Small intestine (tissue), 7 donors: Measurements from ENCODE around the gene DNAH6. TPM values are rescaled to one million over a fixed set of nuclear protein-coding genes. Genes with fewer than 3 reads are reported as not detected.
A peak's percentile ranks its signal among the peaks of the same experiment; 100 is the strongest.

Experiments
- DNase-seq, 2 donors: peaks; one replicate each; pipeline versions ENCODE4 v3.0.0 to v3.0.0-alpha.2; 2013
- FAIRE-seq: peaks from 2 replicates; lab custom pipeline; 2012; peaks lifted over from hg19 to GRCh38; lab: Jason Lieb, UNC
- H3K27ac ChIP-seq, 3 donors: one replicate each; pipeline ENCODE4 v1.5.1; 2013; ENCODE audit warnings: low read length in 2 of 3, mild to moderate bottlenecking in 2 of 3, control low read depth in 1 of 3, inconsistent platforms in 1 of 3, low read depth in 1 of 3, moderate library complexity in 1 of 3
- H3K27me3 ChIP-seq, 3 donors: one replicate each; pipeline ENCODE4 v1.6.1; 2013; ENCODE audit warnings: low read length in 3 of 3, inconsistent platforms in 1 of 3; ENCODE audit not compliant: control insufficient read depth in 3 of 3, insufficient read depth in 3 of 3
- H3K36me3 ChIP-seq, 3 donors: one replicate each; pipeline ENCODE4 v1.6.1; 2013; ENCODE audit warnings: low read length in 3 of 3, inconsistent platforms in 1 of 3, low read depth in 1 of 3, mild to moderate bottlenecking in 1 of 3, moderate library complexity in 1 of 3; ENCODE audit not compliant: control insufficient read depth in 3 of 3, insufficient read depth in 2 of 3
- H3K4me1 ChIP-seq, 3 donors: one replicate each; pipeline ENCODE4 v1.6.1; 2013; ENCODE audit warnings: low read length in 2 of 3, inconsistent platforms in 1 of 3, low read depth in 1 of 3, mild to moderate bottlenecking in 1 of 3, moderate library complexity in 1 of 3; ENCODE audit not compliant: control insufficient read depth in 3 of 3, insufficient read depth in 2 of 3
- H3K4me3 ChIP-seq, 3 donors: one replicate each; pipeline ENCODE4 v1.5.1; 2013; ENCODE audit warnings: low read length in 3 of 3, control low read depth in 1 of 3, inconsistent platforms in 1 of 3, low read depth in 1 of 3, mild to moderate bottlenecking in 1 of 3, moderate library complexity in 1 of 3
- H3K9me3 ChIP-seq, 2 donors: one replicate each; pipeline ENCODE4 v1.6.1; 2013; ENCODE audit warnings: low read depth in 1 of 2, low read length in 1 of 2; ENCODE audit not compliant: control insufficient read depth in 2 of 2, insufficient read depth in 1 of 2
- WGBS, 3 donors: extraction: QIAGEN DNeasy Blood & Tissue Kit; methylation state at CpG; one replicate each; pipeline ENCODE4 v1.1.7; 2013; 5-methylcytosine and 5-hydroxymethylcytosine counted together
- polyA plus RNA-seq, 4 donors: library from polyadenylated mRNA; stranded (reverse) in 3 of 4; unstranded in 1 of 4; fragments of 200-250 nt in 3 of 4; fragments of 120-200 nt in 1 of 4; gene quantifications; one replicate each; pipeline versions ENCODE4 v1.2.1 to v1.2.3, GENCODE V29; 2013
- donor health status: healthy with polysubstance abuse.
- donor health status: control.
- donor health status: control.
- donor health status: Bipolar disorder and iron deficiency.
- donor health status: healthy.

The DNAH6 gene
- polyA plus RNA-seq, 4 donors = 0.22 to 1.4 (median 0.24) TPM; not detected in 1

- DNase-seq = no peak
- Histone ChIP-seq H3K27ac (no peak overlapping the region), H3K36me3 (no peaks in the 10 kb centered on the region), H3K4me1 (no peaks in the 10 kb centered on the region), H3K27me3 (no peaks in the 10 kb centered on the region), H3K4me3 (no peak overlapping the region), H3K9me3 (peaks cover 0 to 3% of the 10 kb centered on the region in 2 donors)
- WGBS, 3 donors = 89 to 93% (median 92%) methylated on average over 3 of the region's 4 CpGs
- no peak for FAIRE-seq
Observed at GRCh38 chr2:84793641-84794040, 277.3 kb downstream of the DNAH6 start.

- FAIRE-seq (no peak), DNase-seq (no peak)
- H3K4me3 ChIP-seq = no peak overlapping the region
- peaks cover 0 to 7% of the 10 kb centered on the region in 2 donors for H3K9me3 ChIP-seq
- H3K4me1 ChIP-seq = no peaks in the 10 kb centered on the region
- no peaks in the 10 kb centered on the region for H3K36me3 ChIP-seq
- no peaks in the 10 kb centered on the region for H3K27me3 ChIP-seq
- H3K27ac ChIP-seq = no peak overlapping the region
Observed at GRCh38 chr2:84796798-84797197, 280.5 kb downstream of the DNAH6 start.

GRCh38 chr2:84797271-84797670, 281.0 kb downstream of the DNAH6 start:
- Histone ChIP-seq H3K4me3 (no peak overlapping the region), H3K4me1 (no peaks in the 10 kb centered on the region), H3K9me3 (peaks cover 0 to 10% of the 10 kb centered on the region in 2 donors), H3K27ac (no peak overlapping the region), H3K27me3 (no peaks in the 10 kb centered on the region), H3K36me3 (no peaks in the 10 kb centered on the region)
- FAIRE-seq = no peak
- 96 to 98% (median 97%) methylated on average over 3 of the region's 3 CpGs for WGBS, 3 donors
- no peak for DNase-seq

GRCh38 chr2:84799772-84800171, 283.5 kb downstream of the DNAH6 start:
- no peaks in the 10 kb centered on the region for H3K27me3 ChIP-seq
- H3K36me3 ChIP-seq = no peaks in the 10 kb centered on the region
- peaks cover 0 to 7% of the 10 kb centered on the region in 2 donors for H3K9me3 ChIP-seq
- no peaks in the 10 kb centered on the region for H3K4me1 ChIP-seq
- DNase-seq (no peak), FAIRE-seq (no peak)
- H3K27ac ChIP-seq = no peak overlapping the region
- H3K4me3 ChIP-seq = no peak overlapping the region
- WGBS, 3 donors = 100% methylated on average over 1 of the region's 1 CpG

GRCh38 chr2:84800194-84800805, 284.0 kb downstream of the DNAH6 start:
- no peak for DNase-seq
- Histone ChIP-seq H3K27ac (no peak overlapping the region), H3K4me3 (no peak overlapping the region), H3K36me3 (no peaks in the 10 kb centered on the region), H3K9me3 (peaks cover 0 to 7% of the 10 kb centered on the region in 2 donors), H3K4me1 (no peaks in the 10 kb centered on the region), H3K27me3 (no peaks in the 10 kb centered on the region)
- FAIRE-seq = no peak
- 53 to 66% (median 65%) methylated on average over 1 of the region's 1 CpG for WGBS, 3 donors

- FAIRE-seq (no peak), DNase-seq (no peak)
- no peak overlapping the region for H3K27ac ChIP-seq
- H3K4me1 ChIP-seq = no peaks in the 10 kb centered on the region
- H3K36me3 ChIP-seq = no peaks in the 10 kb centered on the region
- peaks cover 0 to 7% of the 10 kb centered on the region in 2 donors for H3K9me3 ChIP-seq
- no peaks in the 10 kb centered on the region for H3K27me3 ChIP-seq
- WGBS, 3 donors = 81 to 90% (median 86%) methylated on average over 2 of the region's 2 CpGs
- H3K4me3 ChIP-seq = no peak overlapping the region
Observed at GRCh38 chr2:84801811-84802210, 285.5 kb downstream of the DNAH6 start.

- Histone ChIP-seq H3K36me3 (no peaks in the 10 kb centered on the region), H3K9me3 (peaks cover 0 to 7% of the 10 kb centered on the region in 2 donors), H3K4me1 (no peaks in the 10 kb centered on the region), H3K27me3 (no peaks in the 10 kb centered on the region), H3K4me3 (no peak overlapping the region), H3K27ac (no peak overlapping the region)
- FAIRE-seq (no peak), DNase-seq (no peak)
- WGBS, 3 donors = 64 to 74% (median 72%) methylated on average over 1 of the region's 1 CpG
Observed at GRCh38 chr2:84805250-84805958, 289.1 kb downstream of the DNAH6 start.

- DNase-seq (peak in 1 of 2 donors; percentile 29), FAIRE-seq (no peak)
- H3K36me3 ChIP-seq = peaks cover 0 to 3% (median 0%) of the 10 kb centered on the region in 3 donors
- H3K4me3 ChIP-seq = no peak overlapping the region
- no peaks in the 10 kb centered on the region for H3K27me3 ChIP-seq
- H3K27ac ChIP-seq = peak overlapping the region in 2 of 3 donors; percentile 18 to 34
- peaks cover 0 to under 1% of the 10 kb centered on the region in 2 donors for H3K9me3 ChIP-seq
- whole genome bisulfite sequencing, 3 donors = 64 to 90% (median 86%) methylated on average over 4 of the region's 4 CpGs
- no peaks in the 10 kb centered on the region for H3K4me1 ChIP-seq
Observed at GRCh38 chr2:84807063-84807485, 290.8 kb downstream of the DNAH6 start.
